Neuronal stem cell (in vitro differentiated cells): ENCODE measurements around the gene SZT2.

Source experiments
- DNase-seq: peaks from one replicate; pipeline ENCODE4 v3.0.0-alpha.2; 2013; ENCODE audit warnings: low spot score
- H2AFZ ChIP-seq: one replicate; pipeline ENCODE4 v1.6.1; 2013; ENCODE audit warnings: mild to moderate bottlenecking, low read length, inconsistent platforms
- H2AK5ac ChIP-seq: 2 replicates; pipeline ENCODE4 v1.6.1; 2013; ENCODE audit warnings: low read depth, mild to moderate bottlenecking, inconsistent platforms, low read length, moderate library complexity, mixed read lengths
- H2BK120ac ChIP-seq: 2 replicates; pipeline ENCODE4 v1.6.1; 2013; ENCODE audit warnings: low read depth, mild to moderate bottlenecking, inconsistent platforms, low read length, moderate library complexity, mixed read lengths
- H2BK12ac ChIP-seq: one replicate; pipeline ENCODE4 v1.6.1; 2013; ENCODE audit warnings: low read length, inconsistent platforms
- H2BK15ac ChIP-seq: 2 replicates; pipeline ENCODE4 v1.6.1; 2013; ENCODE audit warnings: mild to moderate bottlenecking, low read length, inconsistent platforms, mixed read lengths
- H2BK5ac ChIP-seq: one replicate; pipeline ENCODE4 v1.6.1; 2013; ENCODE audit warnings: inconsistent platforms, mild to moderate bottlenecking, low read length, moderate library complexity
- H3K14ac ChIP-seq: one replicate; pipeline ENCODE4 v1.6.1; 2013; ENCODE audit warnings: low read length, inconsistent platforms
- H3K18ac ChIP-seq: 2 replicates; pipeline ENCODE4 v1.6.1; 2013; ENCODE audit warnings: low read length, inconsistent platforms
- H3K23ac ChIP-seq: 2 replicates; pipeline ENCODE4 v1.6.1; 2013; ENCODE audit warnings: low read depth, mild to moderate bottlenecking, mixed read lengths, low read length, inconsistent platforms; ENCODE audit not compliant: poor library complexity
- H3K27ac ChIP-seq: replicated peaks from 3 replicates; pipeline ENCODE4 v1.5.1; 2013; ENCODE audit warnings: low read length, inconsistent platforms
- H3K27me3 ChIP-seq, 3 experiments: 2 replicates each; pipeline ENCODE4 v1.6.1; 2013; ENCODE audit warnings: low read length in 3 of 3, mild to moderate bottlenecking in 2 of 3, inconsistent platforms in 1 of 3, low read depth in 1 of 3, mixed read lengths in 1 of 3, moderate library complexity in 1 of 3; ENCODE audit not compliant: control insufficient read depth in 3 of 3, insufficient read depth in 3 of 3
- H3K36me3 ChIP-seq, 2 donors: replicated peaks in 1 of 2; 2 replicates each; pipeline ENCODE4 v1.6.1; 2013; ENCODE audit warnings: low read length in 2 of 2; ENCODE audit not compliant: control insufficient read depth in 2 of 2, insufficient read depth in 2 of 2
- H3K4ac ChIP-seq: 2 replicates; pipeline ENCODE4 v1.6.1; 2013; ENCODE audit warnings: inconsistent platforms, mild to moderate bottlenecking, low read length, moderate library complexity
- H3K4me1 ChIP-seq, 2 donors: 1 replicate in 1 of 2; 2 replicates in 1 of 2; pipeline ENCODE4 v1.6.1; 2013; ENCODE audit warnings: low read length in 2 of 2, low read depth in 1 of 2; ENCODE audit not compliant: control insufficient read depth in 2 of 2, insufficient read depth in 1 of 2
- H3K4me2 ChIP-seq: one replicate; pipeline ENCODE4 v1.6.1; 2013; ENCODE audit warnings: mild to moderate bottlenecking, low read length, inconsistent platforms; ENCODE audit not compliant: insufficient read depth, poor library complexity, severe bottlenecking
- H3K4me3 ChIP-seq, 2 donors: 2 replicates each; pipeline ENCODE4 v1.5.1; 2013; ENCODE audit warnings: low read length in 2 of 2, mild to moderate bottlenecking in 2 of 2, inconsistent platforms in 1 of 2, moderate library complexity in 1 of 2
- H3K79me1 ChIP-seq: one replicate; pipeline ENCODE4 v1.6.1; 2013; ENCODE audit warnings: low read depth, mild to moderate bottlenecking, inconsistent platforms, low read length, moderate library complexity
- H3K9ac ChIP-seq: one replicate; pipeline ENCODE4 v1.6.1; 2013; ENCODE audit warnings: mild to moderate bottlenecking, low read depth, low read length, inconsistent platforms; ENCODE audit not compliant: poor library complexity
- H3K9me3 ChIP-seq, 2 donors: replicated peaks in 1 of 2; 2 replicates each; pipeline versions ENCODE3 to v1.6.1; 2013; ENCODE audit warnings: low read length in 2 of 2, mild to moderate bottlenecking in 2 of 2, inconsistent platforms in 1 of 2, low read depth in 1 of 2, mixed read lengths in 1 of 2, moderate library complexity in 1 of 2; ENCODE audit not compliant: control insufficient read depth in 2 of 2, insufficient read depth in 1 of 2
- H4K8ac ChIP-seq: one replicate; pipeline ENCODE4 v1.6.1; 2013; ENCODE audit warnings: low read depth, mild to moderate bottlenecking, inconsistent platforms, low read length, moderate library complexity
- H4K91ac ChIP-seq: one replicate; pipeline ENCODE4 v1.6.1; 2013; ENCODE audit warnings: low read length, low read depth, mild to moderate bottlenecking, inconsistent platforms; ENCODE audit not compliant: poor library complexity
- WGBS, 2 donors: extraction: QIAGEN DNeasy Blood & Tissue Kit; methylation state at CpG; one replicate each; pipeline ENCODE4 v1.1.7; 2013; ENCODE audit warnings: missing lambda C conversion rate in 2 of 2, mixed read lengths in 1 of 2; ENCODE audit not compliant: insufficient read length in 2 of 2, insufficient replicate concordance in 1 of 2; ENCODE audit errors: extremely low coverage in 2 of 2; 5-methylcytosine and 5-hydroxymethylcytosine counted together

Gene SZT2

DNA sequence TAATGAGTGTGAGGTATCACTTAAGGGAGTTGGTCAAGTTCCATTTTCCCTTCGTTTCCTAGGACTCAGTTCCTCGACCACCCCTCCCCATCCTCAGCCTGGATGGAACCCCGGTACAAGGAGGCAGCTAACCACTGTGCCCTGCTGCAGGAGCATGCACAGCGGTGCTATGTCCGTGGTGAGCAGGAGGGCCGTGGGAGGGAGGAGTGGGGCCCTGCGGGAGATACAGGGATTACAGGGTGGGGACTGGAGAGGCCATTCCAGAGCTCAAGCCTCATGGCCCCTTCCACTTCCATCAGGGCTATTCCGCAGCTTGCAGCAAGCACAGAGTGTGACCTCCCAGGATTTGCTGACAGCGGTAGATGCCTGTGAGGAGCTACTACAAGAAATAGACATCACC is 38.2 kb downstream of the SZT2 start:
- Histone ChIP-seq H2BK5ac (no peak overlapping the region), H3K27ac (no peak overlapping the region), H4K8ac (no peak overlapping the region), H3K9me3 (peaks cover 0 to 2% of the 10 kb centered on the region in 2 donors), H3K36me3 (peaks cover 72 to 100% of the 10 kb centered on the region in 2 donors), H3K14ac (no peak overlapping the region), H3K9ac (no peak overlapping the region), H3K4ac (no peak overlapping the region), H2BK15ac (no peak overlapping the region), H2BK12ac (no peak overlapping the region), H3K4me3 (no peak overlapping the region), H2BK120ac (no peak overlapping the region), H2AFZ (no peak overlapping the region), H3K18ac (no peak overlapping the region), H3K79me1 (no peaks in the 10 kb centered on the region), H3K23ac (no peak overlapping the region), H4K91ac (no peak overlapping the region), H2AK5ac (no peak overlapping the region), H3K4me1 (no peaks in the 10 kb centered on the region), H3K27me3 (no peaks in the 10 kb centered on the region), H3K4me2 (no peak overlapping the region)
- WGBS, 2 donors: no CpG with 5 or more reads among the region's 9 CpGs
- DNase-seq: no peak

DNA sequence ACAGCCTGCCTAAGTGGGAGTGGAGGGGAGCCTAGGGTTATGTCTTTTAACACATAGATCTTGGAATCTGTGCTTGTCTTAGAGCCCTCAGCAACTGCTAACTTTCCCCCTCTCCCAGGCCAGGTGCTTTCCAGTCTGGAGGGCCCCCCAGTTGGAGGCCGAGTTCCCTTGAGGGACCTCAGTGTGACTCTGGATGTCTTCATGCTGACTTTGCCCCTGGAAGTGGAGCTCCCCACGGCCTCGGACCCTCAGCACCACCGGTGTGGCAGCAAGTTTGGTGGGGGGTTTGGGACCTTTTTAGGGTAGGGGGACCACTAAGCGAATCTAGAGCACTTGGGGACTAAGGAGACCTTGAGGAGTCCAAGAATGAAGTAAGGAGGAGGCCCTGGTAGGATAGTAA is 41.1 kb downstream of the SZT2 start:
- Histone ChIP-seq H3K9me3 (peaks cover 0 to 2% of the 10 kb centered on the region in 2 donors), H3K27ac (no peak overlapping the region), H4K8ac (no peak overlapping the region), H3K4me2 (no peak overlapping the region), H3K79me1 (no peaks in the 10 kb centered on the region), H3K18ac (no peak overlapping the region), H3K36me3 (peaks cover 63 to 95% of the 10 kb centered on the region in 2 donors), H2BK15ac (no peak overlapping the region), H3K27me3 (no peaks in the 10 kb centered on the region), H2AFZ (no peak overlapping the region), H2BK120ac (no peak overlapping the region), H3K14ac (no peak overlapping the region), H3K4me1 (peaks cover 0 to 7% of the 10 kb centered on the region in 2 donors), H3K4me3 (peak overlapping the region in 1 of 2 donors; percentile 32), H3K9ac (peak overlapping the region; percentile 14), H3K4ac (no peak overlapping the region), H3K23ac (no peak overlapping the region), H2AK5ac (no peak overlapping the region), H2BK5ac (no peak overlapping the region), H4K91ac (no peak overlapping the region), H2BK12ac (no peak overlapping the region)
- DNase-seq: no peak
- WGBS, 2 donors: no CpG with 5 or more reads among the region's 5 CpGs

DNA sequence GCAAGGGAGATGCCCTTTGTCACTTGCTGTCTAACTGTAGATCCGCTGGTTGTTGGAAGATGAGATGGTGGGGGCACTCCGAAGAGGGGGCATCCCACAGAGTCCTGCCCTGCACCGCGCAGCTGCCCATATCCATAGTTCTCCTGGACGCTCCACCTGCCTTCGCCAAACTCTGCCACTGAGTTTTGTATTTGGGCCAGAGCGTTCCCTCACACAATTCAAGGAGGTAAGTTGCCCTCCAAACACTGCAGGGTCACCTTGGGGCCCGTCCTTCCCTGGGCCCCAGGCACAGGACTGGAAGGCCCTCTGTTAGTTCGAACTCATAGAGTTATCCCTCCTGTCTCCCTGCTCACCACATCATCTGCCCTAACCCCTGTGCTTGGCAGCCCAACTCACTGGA is 42.0 kb downstream of the SZT2 start:
- WGBS, 2 donors: no CpG with 5 or more reads among the region's 9 CpGs
- Histone ChIP-seq H3K4me1 (peaks cover 2 to 14% of the 10 kb centered on the region in 2 donors), H3K36me3 (peaks cover 59 to 86% of the 10 kb centered on the region in 2 donors)

GRCh38 chr1:43432171-43432860 is 42.6 kb downstream of the SZT2 start:
- Histone ChIP-seq H2BK120ac (no peak overlapping the region), H3K4me2 (no peak overlapping the region), H2AK5ac (no peak overlapping the region), H4K91ac (no peak overlapping the region), H3K27ac (no peak overlapping the region), H3K9ac (no peak overlapping the region), H4K8ac (no peak overlapping the region), H2BK12ac (no peak overlapping the region), H3K14ac (no peak overlapping the region), H3K23ac (no peak overlapping the region), H3K27me3 (no peaks in the 10 kb centered on the region), H3K4ac (no peak overlapping the region), H2BK5ac (no peak overlapping the region), H3K9me3 (peaks cover 0 to 2% of the 10 kb centered on the region in 2 donors), H3K18ac (no peak overlapping the region), H3K4me3 (no peak overlapping the region), H3K79me1 (no peaks in the 10 kb centered on the region), H2AFZ (no peak overlapping the region), H3K36me3 (peaks cover 53 to 81% of the 10 kb centered on the region in 2 donors), H3K4me1 (peaks cover 4 to 20% of the 10 kb centered on the region in 2 donors), H2BK15ac (no peak overlapping the region)
- DNase-seq: no peak
- no CpG with 5 or more reads among the region's 9 CpGs for WGBS, 2 donors

More for the DNA sequence above, 42.0 kb downstream of the SZT2 start:
- H3K4ac ChIP-seq: no peak overlapping the region
- no peak for DNase-seq
- H3K79me1 ChIP-seq: no peaks in the 10 kb centered on the region
- H2BK120ac ChIP-seq: no peak overlapping the region
- no peak overlapping the region for H3K18ac ChIP-seq
- no peak overlapping the region for H4K8ac ChIP-seq
- no peak overlapping the region for H4K91ac ChIP-seq
- no peak overlapping the region for H2BK12ac ChIP-seq
- H3K9ac ChIP-seq: no peak overlapping the region
- no peak overlapping the region for H3K4me2 ChIP-seq
- H2AK5ac ChIP-seq: no peak overlapping the region
- H2BK15ac ChIP-seq: no peak overlapping the region
- no peak overlapping the region for H2BK5ac ChIP-seq
- H3K4me3 ChIP-seq: no peak overlapping the region
- H3K9me3 ChIP-seq: peaks cover 0 to 2% of the 10 kb centered on the region in 2 donors
- no peak overlapping the region for H3K27ac ChIP-seq
- no peak overlapping the region for H3K14ac ChIP-seq
- H3K23ac ChIP-seq: no peak overlapping the region
- H2AFZ ChIP-seq: no peak overlapping the region
- no peaks in the 10 kb centered on the region for H3K27me3 ChIP-seq
